A549 (cell line): Measurements from ENCODE around the gene PLAC8. TPM values are rescaled to one million over a fixed set of nuclear protein-coding genes. Genes with fewer than 3 reads are reported as not detected.
"Not testable (repeated sequence)": the region's sequence is repeated elsewhere in the genome, so short reads cannot be mapped to it uniquely, and the experiment has no call there.

ENCODE experiments used
- ATAC-seq, 2 experiments: fragments of 200-7000 bp in 1 of 2; fragments of >200 bp in 1 of 2; cut with Nextera tagmentation in 1 of 2; cut with Tn5 transposase in 1 of 2; 3 replicates each; pipeline versions ENCODE4 v1.8.0 to v1.9.1; 2018 to 2020; ENCODE audit warnings: mild to moderate bottlenecking in 1 of 2, moderate library complexity in 1 of 2
- CTCF ChIA-PET: fragments of 300-600 bp; sonication (Branson Sonifier 250); formaldehyde crosslinking; extraction: SDS; loops from one replicate; lab custom pipeline; 2021; ENCODE audit warnings: antibody characterized with exemption, inconsistent platforms; lab: Yijun Ruan, JAX
- POLR2A ChIA-PET: fragments of 350-600 bp; formaldehyde crosslinking; extraction: SDS; loops from one replicate; lab custom pipeline; 2021; ENCODE audit warnings: antibody characterized with exemption, inconsistent platforms; lab: Yijun Ruan, JAX
- DNase-seq, 2 experiments: peaks; one replicate each; pipeline versions ENCODE4 v3.0.0 to v3.0.0-alpha.2; 2011 to 2016; ENCODE audit warnings: low read depth in 1 of 2, low spot score in 1 of 2
- FAIRE-seq: peaks from 2 replicates; lab custom pipeline; 2011; peaks lifted over from hg19 to GRCh38; lab: Jason Lieb, UNC
- H3K27ac ChIP-seq, 2 experiments: fragments of >200 bp; sonication (Bioruptor Twin); formaldehyde crosslinking; 3 replicates each; pipeline ENCODE4 v1.5.1; 2016 to 2017
- H3K4me1 ChIP-seq: fragments of >200 bp; sonication (Bioruptor Twin); formaldehyde crosslinking; 3 replicates; pipeline ENCODE4 v1.6.1; 2016
- H3K4me2 ChIP-seq: fragments of >200 bp; sonication (Bioruptor Twin); formaldehyde crosslinking; 3 replicates; pipeline ENCODE4 v1.6.1; 2016
- H3K4me3 ChIP-seq: fragments of >200 bp; sonication (Bioruptor Twin); formaldehyde crosslinking; 3 replicates; pipeline ENCODE4 v1.5.1; 2016
- H3K9me3 ChIP-seq: fragments of >200 bp; sonication (Bioruptor Twin); formaldehyde crosslinking; 3 replicates; pipeline ENCODE4 v1.6.1; 2016
- CBX8 ChIP-seq: fragments of 200-600 bp; sonication (generic); IDR thresholded peaks from 2 replicates; pipeline ENCODE4 v1.6.1; 2016
- EHF ChIP-seq: fragments of 250-450 bp; sonication (Bioruptor Pico); IDR thresholded peaks from 2 replicates; pipeline ENCODE4 v1.5.0; 2020; ENCODE audit warnings: mild to moderate bottlenecking
- FOSB ChIP-seq: fragments of 250-450 bp; sonication (Bioruptor Pico); IDR thresholded peaks from 2 replicates; pipeline ENCODE4 v1.5.0; 2020; ENCODE audit warnings: mild to moderate bottlenecking, moderate library complexity
- FOSL2 ChIP-seq, 2 experiments: fragments of 450-650 bp in 1 of 2; fragments of >200 bp in 1 of 2; sonication (Bioruptor Twin) in 1 of 2; formaldehyde crosslinking; IDR thresholded peaks; 2 replicates each; pipeline versions ENCODE4 v1.5.0 to v1.6.1; 2016 to 2020; ENCODE audit warnings: mild to moderate bottlenecking in 1 of 2, moderate library complexity in 1 of 2
- FOXS1 ChIP-seq: fragments of 250-450 bp; sonication (Bioruptor Pico); IDR thresholded peaks from 2 replicates; pipeline ENCODE4 v1.5.0; 2020; ENCODE audit warnings: mild to moderate bottlenecking, moderate library complexity
- HDAC2 ChIP-seq: fragments of 200-600 bp; sonication (generic); IDR thresholded peaks from 2 replicates; pipeline ENCODE4 v1.6.1; 2016
- HOXB13 ChIP-seq: fragments of 250-450 bp; sonication (Bioruptor Pico); IDR thresholded peaks from 2 replicates; pipeline ENCODE4 v1.5.0; 2020; ENCODE audit warnings: low read depth, mild to moderate bottlenecking, moderate library complexity
- JUNB ChIP-seq: fragments of >200 bp; sonication (Bioruptor Twin); formaldehyde crosslinking; IDR thresholded peaks from 2 replicates; pipeline ENCODE4 v1.6.1; 2016
- MAFK ChIP-seq: fragments of 450-650 bp; IDR thresholded peaks from 2 replicates; pipeline ENCODE4 v1.6.1; 2014; ENCODE audit not compliant: partially characterized antibody
- MAX ChIP-seq: IDR thresholded peaks from 2 replicates; pipeline ENCODE4 v1.6.1; 2012
- NPAS2 ChIP-seq: fragments of 250-450 bp; sonication (Bioruptor Pico); IDR thresholded peaks from 2 replicates; pipeline ENCODE4 v1.8.0; 2022; ENCODE audit warnings: mild to moderate bottlenecking, moderate library complexity, borderline replicate concordance
- NR3C1 ChIP-seq: fragments of >200 bp; sonication (Bioruptor Twin); formaldehyde crosslinking; IDR thresholded peaks from 3 replicates; pipeline ENCODE4 v1.6.1; 2017
- POLR2AphosphoS2 ChIP-seq: conservative IDR thresholded peaks from 2 replicates; pipeline ENCODE4 v1.6.1; 2012; ENCODE audit warnings: low read length, improper control_type of control experiment, inconsistent platforms
- RAD21 ChIP-seq, 2 experiments: fragments of >200 bp in 1 of 2; sonication (Bioruptor Twin) in 1 of 2; formaldehyde crosslinking in 1 of 2; IDR thresholded peaks in 1 of 2; conservative IDR thresholded peaks in 1 of 2; 2 replicates in 1 of 2; 3 replicates in 1 of 2; pipeline ENCODE4 v1.6.1; 2012 to 2018; ENCODE audit warnings: inconsistent platforms in 1 of 2
- RARB ChIP-seq: fragments of 250-450 bp; sonication (Bioruptor Pico); IDR thresholded peaks from 2 replicates; pipeline ENCODE4 v1.8.0; 2021; ENCODE audit warnings: mild to moderate bottlenecking, moderate library complexity
- RCOR1 ChIP-seq: fragments of 150-350 bp; IDR thresholded peaks from 2 replicates; pipeline ENCODE4 v1.6.1; 2014; ENCODE audit warnings: antibody characterized with exemption, low read length, low read depth
- SREBF2 ChIP-seq: fragments of 450-650 bp; IDR thresholded peaks from 2 replicates; pipeline ENCODE4 v1.6.1; 2014; ENCODE audit warnings: mild to moderate bottlenecking, moderate library complexity
- ZNF302 ChIP-seq: fragments of 250-450 bp; sonication (Bioruptor Pico); IDR thresholded peaks from 2 replicates; pipeline ENCODE4 v1.9.0; 2021; ENCODE audit warnings: inconsistent platforms, mild to moderate bottlenecking, moderate library complexity
- ZSCAN20 ChIP-seq: fragments of 250-450 bp; sonication (Bioruptor Pico); IDR thresholded peaks from 2 replicates; pipeline ENCODE4 v1.8.0; 2022; ENCODE audit warnings: mild to moderate bottlenecking, moderate library complexity
- WGBS: methylation state at CpG from one replicate; pipeline ENCODE4 v1.1.6; 2017; ENCODE audit errors: missing lambda C conversion rate; 5-methylcytosine and 5-hydroxymethylcytosine counted together
- polyA plus RNA-seq, 4 experiments: library from polyadenylated mRNA; depleted of rRNA in 3 of 4; stranded (reverse); fragments of >200 nt; fragmentation: RNase III in 1 of 4; extraction: RNeasy Plus Mini Kit Qiagen cat#74134 plus additional on column Dnase treatment in 1 of 4; gene quantifications; 2 replicates in 3 of 4; 3 replicates in 1 of 4; pipeline ENCODE4 v1.2.3, GENCODE V29; 2011 to 2017
- TF ChIP-seq, protein P1 (sequence below): fragments of >200 bp; sonication (Bioruptor Twin); formaldehyde crosslinking; IDR thresholded peaks from 2 replicates; pipeline ENCODE4 v1.6.1; 2016
- TF ChIP-seq, protein P2 (sequence below): IDR thresholded peaks from 2 replicates; pipeline ENCODE4 v1.6.1; 2012; ENCODE audit warnings: low read depth, borderline replicate concordance
- TF ChIP-seq, protein P3 (sequence below): fragments of 250-450 bp; sonication (Bioruptor Pico); IDR thresholded peaks from 2 replicates; pipeline ENCODE4 v1.5.0; 2021; ENCODE audit warnings: mild to moderate bottlenecking, moderate library complexity, borderline replicate concordance
- TF ChIP-seq, protein P4 (sequence below): fragments of 150-350 bp; IDR thresholded peaks from 2 replicates; pipeline ENCODE4 v1.6.1; 2014; ENCODE audit warnings: low read depth, mild to moderate bottlenecking, low read length

Gene PLAC8
- polyA plus RNA-seq, 2 of the 4 experiments (the other 2 are of a cell fraction), result 1.6 to 8.0 TPM

- ChIA-PET CTCF (no interaction called here), POLR2A (no interaction called here)
- no peak overlapping the region for H3K27ac ChIP-seq
- no peak overlapping the region for H3K4me3 ChIP-seq
- H3K4me1 ChIP-seq, result peaks cover 2% of the 10 kb centered on the region; the same call in 2 of the 3 replicates
- WGBS, result 90% methylated on average over 2 of the region's 2 CpGs
- no peak overlapping the region for H3K4me2 ChIP-seq
- FAIRE-seq (no peak), ATAC-seq (no peak), DNase-seq (no peak)
- no peak for TF ChIP-seq HDAC2
- no peak for TF ChIP-seq ZNF302 (CRISPR knock-in tag)
- peak; percentile 87 for TF ChIP-seq MAFK
- H3K9me3 ChIP-seq, result no peaks in the 10 kb centered on the region
Observed at GRCh38 chr4:83089410-83090157, 24.9 kb downstream of the PLAC8 start.

DNA sequence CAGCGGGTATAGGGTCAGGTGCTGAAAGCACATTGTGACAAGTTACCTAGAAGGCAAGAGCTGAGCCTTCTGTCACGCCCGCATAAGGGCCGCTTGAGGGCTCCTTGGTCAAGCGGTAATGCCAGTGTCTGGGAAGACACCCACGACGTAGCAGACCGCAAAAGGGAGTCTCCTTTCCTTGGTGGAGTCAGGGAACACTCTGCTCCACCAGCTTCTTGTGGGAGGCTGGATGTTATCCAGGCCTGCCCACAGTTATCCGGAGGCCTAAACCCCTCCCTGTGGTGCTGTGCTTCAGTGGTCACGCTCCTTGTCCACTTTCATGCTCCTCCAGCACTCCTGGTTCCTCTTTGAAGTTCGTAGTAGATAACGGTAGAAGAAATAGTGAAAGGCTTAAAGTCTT, 29.6 kb downstream of the PLAC8 start:
- H3K4me3 ChIP-seq, FAIRE-seq, H3K4me1 ChIP-seq, POLR2A ChIA-PET, H3K4me2 ChIP-seq, H3K27ac ChIP-seq, H3K9me3 ChIP-seq, ATAC-seq, DNase-seq: not testable (repeated sequence)
- WGBS, result 92% methylated on average over 12 of the region's 12 CpGs
- CTCF ChIA-PET, result interaction anchor here (0.6 to 3.6 kb wide), 2 partner anchors 11 to 14 kb away, joined by 3 to 14 read pairs; no protein-coding TSS in a partner anchor

- Histone ChIP-seq H3K4me3 (no peak overlapping the region), H3K4me1 (no peaks in the 10 kb centered on the region), H3K9me3 (no peaks in the 10 kb centered on the region), H3K4me2 (no peak overlapping the region), H3K27ac (no peak overlapping the region)
- ATAC-seq (peak; percentile 19 to 34; a peak in 2 of 6 replicates), FAIRE-seq (no peak), DNase-seq (no peak)
- POLR2A ChIA-PET, result no interaction called here
- no peak for TF ChIP-seq JUNB
- TF ChIP-seq, protein P1, sequence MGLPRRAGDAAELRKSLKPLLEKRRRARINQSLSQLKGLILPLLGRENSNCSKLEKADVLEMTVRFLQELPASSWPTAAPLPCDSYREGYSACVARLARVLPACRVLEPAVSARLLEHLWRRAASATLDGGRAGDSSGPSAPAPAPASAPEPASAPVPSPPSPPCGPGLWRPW, result no peak
- no peak for TF ChIP-seq POLR2AphosphoS2
- no peak for TF ChIP-seq HOXB13 (CRISPR knock-in tag)
- TF ChIP-seq RAD21 (conservative IDR thresholded peaks at IDR 0.05 in 1 of 2, IDR thresholded peaks at IDR 0.05 in 1 of 2), result no peak
- no peak for TF ChIP-seq FOSB (CRISPR knock-in tag)
- TF ChIP-seq, protein P2, sequence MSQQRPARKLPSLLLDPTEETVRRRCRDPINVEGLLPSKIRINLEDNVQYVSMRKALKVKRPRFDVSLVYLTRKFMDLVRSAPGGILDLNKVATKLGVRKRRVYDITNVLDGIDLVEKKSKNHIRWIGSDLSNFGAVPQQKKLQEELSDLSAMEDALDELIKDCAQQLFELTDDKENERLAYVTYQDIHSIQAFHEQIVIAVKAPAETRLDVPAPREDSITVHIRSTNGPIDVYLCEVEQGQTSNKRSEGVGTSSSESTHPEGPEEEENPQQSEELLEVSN, result no peak
- TF ChIP-seq NPAS2 (CRISPR knock-in tag), result no peak
- no peak for TF ChIP-seq SREBF2
- TF ChIP-seq, protein P3, sequence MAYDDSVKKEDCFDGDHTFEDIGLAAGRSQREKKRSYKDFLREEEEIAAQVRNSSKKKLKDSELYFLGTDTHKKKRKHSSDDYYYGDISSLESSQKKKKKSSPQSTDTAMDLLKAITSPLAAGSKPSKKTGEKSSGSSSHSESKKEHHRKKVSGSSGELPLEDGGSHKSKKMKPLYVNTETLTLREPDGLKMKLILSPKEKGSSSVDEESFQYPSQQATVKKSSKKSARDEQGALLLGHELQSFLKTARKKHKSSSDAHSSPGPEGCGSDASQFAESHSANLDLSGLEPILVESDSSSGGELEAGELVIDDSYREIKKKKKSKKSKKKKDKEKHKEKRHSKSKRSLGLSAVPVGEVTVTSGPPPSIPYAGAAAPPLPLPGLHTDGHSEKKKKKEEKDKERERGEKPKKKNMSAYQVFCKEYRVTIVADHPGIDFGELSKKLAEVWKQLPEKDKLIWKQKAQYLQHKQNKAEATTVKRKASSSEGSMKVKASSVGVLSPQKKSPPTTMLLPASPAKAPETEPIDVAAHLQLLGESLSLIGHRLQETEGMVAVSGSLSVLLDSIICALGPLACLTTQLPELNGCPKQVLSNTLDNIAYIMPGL (CRISPR knock-in tag), result no peak
- no peak for TF ChIP-seq FOXS1
- TF ChIP-seq RARB, result no peak
- no peak for TF ChIP-seq RCOR1
- TF ChIP-seq NR3C1, result no peak
- no peak for TF ChIP-seq EHF
- TF ChIP-seq, protein P4, sequence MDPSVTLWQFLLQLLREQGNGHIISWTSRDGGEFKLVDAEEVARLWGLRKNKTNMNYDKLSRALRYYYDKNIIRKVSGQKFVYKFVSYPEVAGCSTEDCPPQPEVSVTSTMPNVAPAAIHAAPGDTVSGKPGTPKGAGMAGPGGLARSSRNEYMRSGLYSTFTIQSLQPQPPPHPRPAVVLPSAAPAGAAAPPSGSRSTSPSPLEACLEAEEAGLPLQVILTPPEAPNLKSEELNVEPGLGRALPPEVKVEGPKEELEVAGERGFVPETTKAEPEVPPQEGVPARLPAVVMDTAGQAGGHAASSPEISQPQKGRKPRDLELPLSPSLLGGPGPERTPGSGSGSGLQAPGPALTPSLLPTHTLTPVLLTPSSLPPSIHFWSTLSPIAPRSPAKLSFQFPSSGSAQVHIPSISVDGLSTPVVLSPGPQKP, result no peak
- no peak for TF ChIP-seq FOSL2 (IDR thresholded peaks at IDR 0.05)
- no peak for TF ChIP-seq FOSL2 (CRISPR knock-in tag; IDR thresholded peaks at IDR 0.05)
- TF ChIP-seq CBX8, result no peak
- TF ChIP-seq MAX, result no peak
- no peak for TF ChIP-seq ZSCAN20 (CRISPR knock-in tag)
- 62% methylated on average over 8 of the region's 11 CpGs for WGBS
- CTCF ChIA-PET, result interaction anchor here (3.6 kb wide), 1 partner anchor 10 kb away, joined by 14 read pairs; no protein-coding TSS in a partner anchor
Observed at GRCh38 chr4:83083925-83084475, 30.5 kb downstream of the PLAC8 start.
